D721Med (cell line): ENCODE data around the gene ACVRL1.
A peak's percentile ranks its signal among the peaks of the same experiment; 100 is the strongest.

ENCODE experiments used
- DNase-seq: peaks from one replicate; pipeline ENCODE4 v3.0.0; 2011; ENCODE audit warnings: low spot score; ENCODE audit not compliant: insufficient read length
- FAIRE-seq: peaks from 2 replicates; lab custom pipeline; 2011; peaks lifted over from hg19 to GRCh38; lab: Jason Lieb, UNC
- TF ChIP-seq, protein P1 (sequence below): IDR thresholded peaks from 2 replicates; pipeline ENCODE4 v1.5.1; 2012; ENCODE audit warnings: mild to moderate bottlenecking, control low read depth; ENCODE audit not compliant: insufficient read depth; ENCODE audit errors: missing control alignments

The ACVRL1 gene

GRCh38 chr12:51887476-51888315, 19.6 kb upstream of the ACVRL1 start, which contains the start of gene ANKRD33:
Gene ANKRD33 (plus strand): TSS chr12:51888103. CDS start chr12:51888187, 84 bp downstream.
- TF ChIP-seq, protein P1, sequence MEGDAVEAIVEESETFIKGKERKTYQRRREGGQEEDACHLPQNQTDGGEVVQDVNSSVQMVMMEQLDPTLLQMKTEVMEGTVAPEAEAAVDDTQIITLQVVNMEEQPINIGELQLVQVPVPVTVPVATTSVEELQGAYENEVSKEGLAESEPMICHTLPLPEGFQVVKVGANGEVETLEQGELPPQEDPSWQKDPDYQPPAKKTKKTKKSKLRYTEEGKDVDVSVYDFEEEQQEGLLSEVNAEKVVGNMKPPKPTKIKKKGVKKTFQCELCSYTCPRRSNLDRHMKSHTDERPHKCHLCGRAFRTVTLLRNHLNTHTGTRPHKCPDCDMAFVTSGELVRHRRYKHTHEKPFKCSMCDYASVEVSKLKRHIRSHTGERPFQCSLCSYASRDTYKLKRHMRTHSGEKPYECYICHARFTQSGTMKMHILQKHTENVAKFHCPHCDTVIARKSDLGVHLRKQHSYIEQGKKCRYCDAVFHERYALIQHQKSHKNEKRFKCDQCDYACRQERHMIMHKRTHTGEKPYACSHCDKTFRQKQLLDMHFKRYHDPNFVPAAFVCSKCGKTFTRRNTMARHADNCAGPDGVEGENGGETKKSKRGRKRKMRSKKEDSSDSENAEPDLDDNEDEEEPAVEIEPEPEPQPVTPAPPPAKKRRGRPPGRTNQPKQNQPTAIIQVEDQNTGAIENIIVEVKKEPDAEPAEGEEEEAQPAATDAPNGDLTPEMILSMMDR, result no peak
- FAIRE-seq (no peak), DNase-seq (peak; percentile 98)

- TF ChIP-seq, protein P1, result no peak
- FAIRE-seq, result no peak
- DNase-seq, result no peak
Observed at GRCh38 chr12:51888316-51889215, 18.7 kb upstream of the ACVRL1 start.

DNA sequence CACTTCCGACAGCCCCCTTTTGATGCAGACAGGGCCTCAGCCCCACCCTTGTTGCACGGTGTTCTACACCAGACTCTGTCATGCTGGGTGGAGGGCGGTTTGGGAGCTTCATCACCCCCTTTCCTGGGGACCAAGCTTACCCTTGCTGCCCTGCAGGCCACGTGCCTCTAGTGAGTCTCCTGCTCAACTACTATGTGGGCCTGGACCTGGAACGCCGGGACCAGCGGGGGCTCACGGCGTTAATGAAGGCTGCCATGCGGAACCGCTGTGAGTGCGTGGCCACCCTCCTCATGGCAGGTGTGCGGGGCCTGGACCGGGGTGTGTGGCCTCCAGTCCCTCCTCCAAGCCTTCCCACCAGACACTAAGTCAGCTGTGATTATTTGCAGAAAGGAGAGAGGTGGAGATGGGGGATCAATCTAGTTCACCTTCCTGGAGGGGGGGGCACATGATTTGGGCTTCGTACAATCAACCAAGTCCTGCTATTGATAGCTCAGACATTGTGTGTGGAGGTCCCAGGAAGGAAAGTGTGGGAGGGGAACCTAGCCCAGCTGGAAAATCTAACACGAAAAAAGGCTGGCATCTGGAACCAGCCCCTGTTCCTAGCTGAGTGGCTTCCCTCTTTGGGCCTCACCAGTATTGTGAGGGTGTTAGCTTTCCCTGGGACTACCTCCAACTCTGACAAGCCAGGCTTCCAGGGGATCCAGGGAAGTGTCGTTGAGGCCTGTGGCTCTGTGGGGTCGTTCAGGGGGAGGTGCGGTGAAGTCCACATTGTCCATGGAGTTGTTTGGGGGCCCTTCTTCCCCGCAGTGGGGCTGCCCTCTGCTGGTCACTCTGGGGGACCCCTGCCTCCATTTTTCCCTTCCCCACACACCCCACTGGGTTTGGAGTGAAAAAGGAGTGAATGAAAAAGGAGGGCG, 17.8 kb upstream of the ACVRL1 start:
- DNase-seq (no peak), FAIRE-seq (no peak)
- TF ChIP-seq, protein P1, result peak; percentile 12

- FAIRE-seq, result no peak
Observed at GRCh38 chr12:51890133-51890464, 17.2 kb upstream of the ACVRL1 start.

DNA sequence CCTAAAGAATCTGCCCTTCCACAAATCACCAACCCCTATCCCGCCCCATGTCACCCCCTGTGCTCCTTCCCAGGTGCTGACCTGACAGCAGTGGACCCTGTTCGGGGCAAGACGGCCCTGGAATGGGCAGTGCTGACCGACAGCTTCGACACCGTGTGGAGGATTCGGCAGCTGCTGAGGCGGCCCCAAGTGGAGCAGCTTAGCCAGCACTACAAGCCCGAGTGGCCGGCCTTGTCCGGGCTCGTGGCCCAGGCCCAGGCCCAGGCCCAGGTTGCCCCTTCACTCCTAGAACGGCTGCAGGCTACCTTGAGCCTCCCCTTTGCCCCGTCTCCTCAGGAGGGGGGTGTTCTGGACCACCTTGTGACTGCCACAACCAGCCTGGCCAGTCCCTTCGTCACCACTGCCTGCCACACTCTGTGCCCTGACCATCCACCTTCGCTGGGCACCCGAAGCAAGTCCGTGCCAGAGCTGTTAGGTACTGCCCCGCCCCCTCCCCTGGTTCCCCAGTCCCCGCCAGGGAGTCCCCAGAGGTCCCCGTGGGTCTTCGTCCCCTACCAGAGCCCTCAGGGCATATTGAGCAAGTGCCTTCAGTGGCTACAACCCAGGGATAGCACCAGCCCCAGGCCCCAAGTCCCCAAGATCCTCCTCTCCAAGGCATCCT, 16.7 kb upstream of the ACVRL1 start:
- TF ChIP-seq, protein P1, result no peak
- FAIRE-seq, result no peak
- no peak for DNase-seq

More at GRCh38 chr12:51890133-51890464, 17.2 kb upstream of the ACVRL1 start:
- TF ChIP-seq, protein P1, result no peak
- no peak for DNase-seq

DNA sequence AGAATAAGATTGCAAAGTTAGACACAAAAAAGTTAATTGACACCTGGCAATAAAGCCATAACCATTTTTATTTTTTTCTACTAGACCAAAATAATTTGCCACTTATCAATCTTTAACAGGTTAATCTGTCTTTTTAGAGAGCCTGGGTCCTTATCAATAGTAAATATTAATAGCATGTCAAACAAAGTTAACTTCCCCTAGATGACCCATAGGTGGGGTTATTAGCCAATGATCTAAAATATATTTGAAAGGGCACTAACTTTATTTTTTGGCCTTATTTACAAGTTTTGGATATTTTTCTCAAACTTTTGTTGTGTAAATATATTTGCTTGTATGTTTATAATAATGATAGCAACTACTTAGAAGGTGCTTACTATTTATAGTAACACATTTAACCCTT, 15.5 kb upstream of the ACVRL1 start:
- DNase-seq (no peak), FAIRE-seq (no peak)
- TF ChIP-seq, protein P1, result peak; percentile 28
